ENCODE data around the gene HINT3. TPM values are rescaled to one million over a fixed set of nuclear protein-coding genes. Genes with fewer than 3 reads are reported as not detected.

The HINT3 gene
- total and polyA plus RNA-seq, 2 of the 13 experiments (the other 11 are each of a cell fraction or from before 2014, with no cell fraction given), result 3.1 to 22.8 TPM

DNA sequence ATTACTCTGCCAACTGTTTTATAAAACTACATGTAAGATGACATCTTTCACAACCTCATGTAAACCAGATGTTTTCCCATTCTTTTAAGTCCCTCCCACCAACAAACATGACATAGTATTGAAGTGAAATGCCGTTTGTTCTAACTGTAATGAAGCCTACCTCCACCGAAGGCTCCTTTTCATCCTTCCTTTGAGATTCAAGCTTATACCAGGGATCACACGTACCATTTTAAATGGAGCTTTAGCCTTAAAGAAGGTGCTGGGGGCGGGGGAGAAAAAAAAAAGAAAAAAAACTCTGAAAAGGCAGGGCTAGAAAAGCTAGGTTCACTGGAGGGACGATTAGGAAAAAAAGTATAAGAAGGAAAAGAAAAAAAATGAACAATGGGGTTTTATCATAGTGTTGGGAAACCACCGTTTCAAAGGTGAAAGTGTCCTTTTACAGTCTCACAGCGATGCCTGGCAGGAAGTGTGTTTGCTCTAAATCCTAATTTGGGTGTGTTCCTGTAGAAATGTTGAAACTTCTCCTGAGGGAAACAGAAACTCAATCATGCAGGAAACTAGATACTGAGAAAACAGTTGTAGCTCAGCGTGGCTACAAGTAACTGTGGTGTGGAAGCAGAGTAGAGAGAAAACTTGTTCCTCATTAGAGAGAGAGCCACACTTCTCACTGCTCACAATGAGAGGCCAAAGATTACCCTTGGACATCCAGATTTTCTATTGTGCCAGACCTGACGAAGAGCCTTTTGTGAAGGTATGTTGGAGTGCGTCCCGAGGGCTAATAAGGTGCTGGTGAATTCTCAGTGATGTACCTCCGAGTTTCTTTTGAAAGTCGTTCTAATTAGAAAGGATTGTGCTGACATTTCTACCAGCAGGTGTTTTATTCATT is 37.6 kb upstream of the HINT3 start (continued):
- TF ChIP-seq, protein P1, sequence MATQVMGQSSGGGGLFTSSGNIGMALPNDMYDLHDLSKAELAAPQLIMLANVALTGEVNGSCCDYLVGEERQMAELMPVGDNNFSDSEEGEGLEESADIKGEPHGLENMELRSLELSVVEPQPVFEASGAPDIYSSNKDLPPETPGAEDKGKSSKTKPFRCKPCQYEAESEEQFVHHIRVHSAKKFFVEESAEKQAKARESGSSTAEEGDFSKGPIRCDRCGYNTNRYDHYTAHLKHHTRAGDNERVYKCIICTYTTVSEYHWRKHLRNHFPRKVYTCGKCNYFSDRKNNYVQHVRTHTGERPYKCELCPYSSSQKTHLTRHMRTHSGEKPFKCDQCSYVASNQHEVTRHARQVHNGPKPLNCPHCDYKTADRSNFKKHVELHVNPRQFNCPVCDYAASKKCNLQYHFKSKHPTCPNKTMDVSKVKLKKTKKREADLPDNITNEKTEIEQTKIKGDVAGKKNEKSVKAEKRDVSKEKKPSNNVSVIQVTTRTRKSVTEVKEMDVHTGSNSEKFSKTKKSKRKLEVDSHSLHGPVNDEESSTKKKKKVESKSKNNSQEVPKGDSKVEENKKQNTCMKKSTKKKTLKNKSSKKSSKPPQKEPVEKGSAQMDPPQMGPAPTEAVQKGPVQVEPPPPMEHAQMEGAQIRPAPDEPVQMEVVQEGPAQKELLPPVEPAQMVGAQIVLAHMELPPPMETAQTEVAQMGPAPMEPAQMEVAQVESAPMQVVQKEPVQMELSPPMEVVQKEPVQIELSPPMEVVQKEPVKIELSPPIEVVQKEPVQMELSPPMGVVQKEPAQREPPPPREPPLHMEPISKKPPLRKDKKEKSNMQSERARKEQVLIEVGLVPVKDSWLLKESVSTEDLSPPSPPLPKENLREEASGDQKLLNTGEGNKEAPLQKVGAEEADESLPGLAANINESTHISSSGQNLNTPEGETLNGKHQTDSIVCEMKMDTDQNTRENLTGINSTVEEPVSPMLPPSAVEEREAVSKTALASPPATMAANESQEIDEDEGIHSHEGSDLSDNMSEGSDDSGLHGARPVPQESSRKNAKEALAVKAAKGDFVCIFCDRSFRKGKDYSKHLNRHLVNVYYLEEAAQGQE (IDR thresholded peaks at IDR 0.05; ENCODE audit: borderline replicate concordance in 1 of 2, low read depth in 1 of 2, low read length in 2 of 2), result 0 out of 4 replicates have a peak, but pooled peaks of 1 of the 2 experiments have one; percentile 2
- TF ChIP-seq JUN (CRISPR knock-in tag; IDR thresholded peaks at IDR 0.05), result no peak
- TF ChIP-seq, protein P2, sequence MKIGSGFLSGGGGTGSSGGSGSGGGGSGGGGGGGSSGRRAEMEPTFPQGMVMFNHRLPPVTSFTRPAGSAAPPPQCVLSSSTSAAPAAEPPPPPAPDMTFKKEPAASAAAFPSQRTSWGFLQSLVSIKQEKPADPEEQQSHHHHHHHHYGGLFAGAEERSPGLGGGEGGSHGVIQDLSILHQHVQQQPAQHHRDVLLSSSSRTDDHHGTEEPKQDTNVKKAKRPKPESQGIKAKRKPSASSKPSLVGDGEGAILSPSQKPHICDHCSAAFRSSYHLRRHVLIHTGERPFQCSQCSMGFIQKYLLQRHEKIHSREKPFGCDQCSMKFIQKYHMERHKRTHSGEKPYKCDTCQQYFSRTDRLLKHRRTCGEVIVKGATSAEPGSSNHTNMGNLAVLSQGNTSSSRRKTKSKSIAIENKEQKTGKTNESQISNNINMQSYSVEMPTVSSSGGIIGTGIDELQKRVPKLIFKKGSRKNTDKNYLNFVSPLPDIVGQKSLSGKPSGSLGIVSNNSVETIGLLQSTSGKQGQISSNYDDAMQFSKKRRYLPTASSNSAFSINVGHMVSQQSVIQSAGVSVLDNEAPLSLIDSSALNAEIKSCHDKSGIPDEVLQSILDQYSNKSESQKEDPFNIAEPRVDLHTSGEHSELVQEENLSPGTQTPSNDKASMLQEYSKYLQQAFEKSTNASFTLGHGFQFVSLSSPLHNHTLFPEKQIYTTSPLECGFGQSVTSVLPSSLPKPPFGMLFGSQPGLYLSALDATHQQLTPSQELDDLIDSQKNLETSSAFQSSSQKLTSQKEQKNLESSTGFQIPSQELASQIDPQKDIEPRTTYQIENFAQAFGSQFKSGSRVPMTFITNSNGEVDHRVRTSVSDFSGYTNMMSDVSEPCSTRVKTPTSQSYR (CRISPR knock-in tag; IDR thresholded peaks at IDR 0.05; ENCODE audit: borderline replicate concordance), result no peak
- TF ChIP-seq, protein P3, sequence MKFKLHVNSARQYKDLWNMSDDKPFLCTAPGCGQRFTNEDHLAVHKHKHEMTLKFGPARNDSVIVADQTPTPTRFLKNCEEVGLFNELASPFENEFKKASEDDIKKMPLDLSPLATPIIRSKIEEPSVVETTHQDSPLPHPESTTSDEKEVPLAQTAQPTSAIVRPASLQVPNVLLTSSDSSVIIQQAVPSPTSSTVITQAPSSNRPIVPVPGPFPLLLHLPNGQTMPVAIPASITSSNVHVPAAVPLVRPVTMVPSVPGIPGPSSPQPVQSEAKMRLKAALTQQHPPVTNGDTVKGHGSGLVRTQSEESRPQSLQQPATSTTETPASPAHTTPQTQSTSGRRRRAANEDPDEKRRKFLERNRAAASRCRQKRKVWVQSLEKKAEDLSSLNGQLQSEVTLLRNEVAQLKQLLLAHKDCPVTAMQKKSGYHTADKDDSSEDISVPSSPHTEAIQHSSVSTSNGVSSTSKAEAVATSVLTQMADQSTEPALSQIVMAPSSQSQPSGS (CRISPR knock-in tag; IDR thresholded peaks at IDR 0.05), result peak; percentile 48; the same call in 1 of the 2 replicates
- 0 out of 2 replicates have a peak, but pooled peaks have one; percentile 68 for TF ChIP-seq SP140L (CRISPR knock-in tag; IDR thresholded peaks at IDR 0.05; ENCODE audit: borderline replicate concordance)
- TF ChIP-seq ZNF543 (CRISPR knock-in tag; IDR thresholded peaks at IDR 0.05), result 0 out of 2 replicates have a peak, but pooled peaks have one; percentile 32
- peak; percentile 41; the same call in 1 of the 2 replicates for TF ChIP-seq GABPB1 (CRISPR knock-in tag; IDR thresholded peaks at IDR 0.05)
- no peak for TF ChIP-seq TRIM24 (CRISPR knock-in tag; IDR thresholded peaks at IDR 0.05)
- TF ChIP-seq ZNF788 (CRISPR knock-in tag; IDR thresholded peaks at IDR 0.05; ENCODE audit: borderline replicate concordance), result no peak
- TF ChIP-seq ZNF577 (CRISPR knock-in tag; IDR thresholded peaks at IDR 0.05; ENCODE audit: borderline replicate concordance, low read depth), result no peak
- no peak for TF ChIP-seq HNRNPL (IDR thresholded peaks at IDR 0.05; ENCODE audit: low read depth, low read length)
- TF ChIP-seq ZNF234 (CRISPR knock-in tag; conservative IDR thresholded peaks at IDR 0.05), result no peak
- 0 out of 2 replicates have a peak, but pooled peaks have one; percentile 38 for TF ChIP-seq BRCA1 (CRISPR knock-in tag; IDR thresholded peaks at IDR 0.05)
- TF ChIP-seq CENPT (CRISPR knock-in tag; IDR thresholded peaks at IDR 0.05; ENCODE audit: low read depth), result no peak
- peak; percentile 68; the same call in 1 of the 2 replicates for TF ChIP-seq DMAP1 (CRISPR knock-in tag; IDR thresholded peaks at IDR 0.05)
- TF ChIP-seq ZNF329 (CRISPR knock-in tag; IDR thresholded peaks at IDR 0.05; ENCODE audit: low read depth), result no peak
- no peak for TF ChIP-seq KDM6A (CRISPR knock-in tag; IDR thresholded peaks at IDR 0.05; ENCODE audit: low read depth)
- TF ChIP-seq ZNF777 (CRISPR knock-in tag; IDR thresholded peaks at IDR 0.05), result no peak
- TF ChIP-seq TGIF2 (CRISPR knock-in tag; IDR thresholded peaks at IDR 0.05), result no peak
- TF ChIP-seq RAD21 (CRISPR knock-in tag; IDR thresholded peaks at IDR 0.05), result no peak; the same call in 1 of the 2 replicates
